GM12878 (cell line): ENCODE results near the gene JTB. TPM values are rescaled to one million over a fixed set of nuclear protein-coding genes. Genes with fewer than 3 reads are reported as not detected.
"Not testable (repeated sequence)": the region's sequence is repeated elsewhere in the genome, so short reads cannot be mapped to it uniquely, and the experiment has no call there.

Experiments used
- ATAC-seq: fragments of 200-7000 bp; cut with Tn5 transposase; 3 replicates; pipeline ENCODE4 v1.9.1; 2020; ENCODE audit warnings: mild to moderate bottlenecking, moderate library complexity
- BruUV-seq: library from RNA; stranded (reverse); fragments of 400-500 nt; replicated peaks from 2 replicates; lab custom pipeline; 2021; lab: Mats Ljungman, UMichigan
- CTCF ChIA-PET: fragments of 300-600 bp; sonication (Branson Sonifier 250); formaldehyde crosslinking; extraction: SDS; loops from one replicate; lab custom pipeline; 2021; ENCODE audit warnings: inconsistent platforms; lab: Yijun Ruan, JAX
- POLR2A ChIA-PET: fragments of 350-600 bp; formaldehyde crosslinking; extraction: SDS; loops from one replicate; lab custom pipeline; 2021; ENCODE audit warnings: inconsistent platforms; lab: Charles Lee
- RAD21 ChIA-PET: fragments of 300-600 bp; sonication (Branson Sonifier 250); formaldehyde crosslinking; loops from one replicate; lab custom pipeline; 2023; ENCODE audit warnings: antibody characterized with exemption; ENCODE audit not compliant: unreplicated experiment; lab: Charles Lee
- SMC1A ChIA-PET: fragments of 300-600 bp; sonication (Branson Sonifier 250); formaldehyde crosslinking; loops from one replicate; lab custom pipeline; 2023; ENCODE audit not compliant: unreplicated experiment, uncharacterized antibody; lab: Charles Lee
- DNase-seq: peaks from one replicate; pipeline ENCODE4 v3.0.0-alpha.2; 2011; ENCODE audit warnings: low read depth, low spot score
- FAIRE-seq: peaks from 3 replicates; lab custom pipeline; 2011; peaks lifted over from hg19 to GRCh38; lab: Jason Lieb, UNC
- H2AFZ ChIP-seq: 2 replicates; pipeline ENCODE4 v1.6.0; 2011; ENCODE audit warnings: low read depth, low read length, control low read depth; ENCODE audit not compliant: control insufficient read depth
- H3K27ac ChIP-seq: 2 replicates; pipeline ENCODE4 v1.5.1; 2011; ENCODE audit warnings: control low read depth; ENCODE audit not compliant: control insufficient read depth, insufficient read depth
- H3K27me3 ChIP-seq, 2 experiments: replicated peaks in 1 of 2; 2 replicates each; pipeline versions ENCODE4 v1.6.0 to v1.6.1; 2011; ENCODE audit warnings: low read length in 1 of 2; ENCODE audit not compliant: control insufficient read depth in 2 of 2, insufficient read depth in 2 of 2
- H3K36me3 ChIP-seq, 2 experiments: 2 replicates each; pipeline ENCODE4 v1.5.1; 2011; ENCODE audit warnings: low read length in 1 of 2; ENCODE audit not compliant: control insufficient read depth in 2 of 2, insufficient read depth in 2 of 2
- H3K4me1 ChIP-seq: 2 replicates; pipeline ENCODE4 v1.6.1; 2011; ENCODE audit warnings: mild to moderate bottlenecking, low read length, moderate library complexity, mixed read lengths; ENCODE audit not compliant: control insufficient read depth, insufficient read depth
- H3K4me2 ChIP-seq: 2 replicates; pipeline ENCODE4 v1.6.0; 2011; ENCODE audit warnings: control low read depth; ENCODE audit not compliant: control insufficient read depth, insufficient read depth
- H3K4me3 ChIP-seq: fragments of 200-600 bp; sonication (generic); 2 replicates; pipeline ENCODE4 v1.5.1; 2016
- H3K79me2 ChIP-seq: 2 replicates; pipeline ENCODE4 v1.6.0; 2011; ENCODE audit warnings: low read length; ENCODE audit not compliant: control insufficient read depth, insufficient read depth
- H3K9ac ChIP-seq: 2 replicates; pipeline ENCODE4 v1.8.0; 2011; ENCODE audit warnings: low read length, control low read depth, mixed read lengths; ENCODE audit not compliant: control insufficient read depth, insufficient read depth
- H3K9me3 ChIP-seq: replicated peaks from 3 replicates; pipeline ENCODE4 v1.5.1; 2011; ENCODE audit warnings: mild to moderate bottlenecking, low read length; ENCODE audit not compliant: control insufficient read depth, insufficient read depth
- H4K20me1 ChIP-seq: 2 replicates; pipeline ENCODE4 v1.6.0; 2011; ENCODE audit not compliant: control insufficient read depth, insufficient read depth
- CHD1 ChIP-seq: IDR thresholded peaks from 2 replicates; pipeline ENCODE4 v1.6.1; 2012; ENCODE audit warnings: low read depth, low read length, improper control_type of control experiment
- FOXM1 ChIP-seq: IDR thresholded peaks from 2 replicates; pipeline ENCODE4 v1.6.1; 2012; ENCODE audit warnings: low read depth, mild to moderate bottlenecking, inconsistent platforms, low read length, moderate library complexity
- NKRF ChIP-seq: fragments of 450-650 bp; conservative IDR thresholded peaks from 2 replicates; pipeline ENCODE4 v1.6.1; 2017; ENCODE audit warnings: mild to moderate bottlenecking, moderate library complexity
- PRDM15 ChIP-seq: fragments of 450-650 bp; formaldehyde crosslinking; IDR thresholded peaks from 2 replicates; pipeline ENCODE4 v1.4.0; 2020; ENCODE audit warnings: mild to moderate bottlenecking, moderate library complexity
- SUZ12 ChIP-seq: fragments of 200-600 bp; sonication (generic); IDR thresholded peaks from one replicate; pipeline ENCODE4 v1.6.1; 2018; ENCODE audit warnings: antibody characterized with exemption, mild to moderate bottlenecking; ENCODE audit not compliant: unreplicated experiment
- ZNF24 ChIP-seq: fragments of 450-650 bp; IDR thresholded peaks from 2 replicates; pipeline ENCODE4 v1.6.1; 2017; ENCODE audit warnings: antibody characterized with exemption, mild to moderate bottlenecking
- WGBS: methylation state at CpG from one replicate; pipeline ENCODE4 v1.1.6; 2016; ENCODE audit warnings: low lambda C conversion rate; ENCODE audit not compliant: insufficient replicate concordance, insufficient coverage; ENCODE audit errors: missing lambda C conversion rate; 5-methylcytosine and 5-hydroxymethylcytosine counted together
- in situ Hi-C: fragments of 300-500 bp; cut with MboI; formaldehyde crosslinking; loops from 9 replicates; pipeline ENCODE4 v1.14.3; 2018; ENCODE audit warnings: mixed read lengths
- intact Hi-C: fragments of 100-400 bp; cut with micrococcal nuclease; formaldehyde crosslinking; loops from one replicate; pipeline ENCODE4 v1.14.2; 2022; ENCODE audit not compliant: unreplicated experiment
- polyA plus RNA-seq, 11 experiments: library from polyadenylated mRNA; depleted of rRNA in 4 of 11; unstranded in 6 of 11; stranded (reverse) in 5 of 11; fragments of >200 nt; fragmentation: Nextera tagmentation in 4 of 11; fragmentation: Illumina TruSeq in 1 of 11; extraction: Ambion mirVana in 4 of 11; extraction: Trizol in 1 of 11; gene quantifications; 1 replicate in 1 of 11; 2 replicates in 10 of 11; pipeline versions ENCODE4 v1.2.1 to v1.2.3, GENCODE V29; 2011 to 2016; ENCODE audit warnings: inconsistent platforms in 2 of 11, missing spikeins in 2 of 11, low read depth in 1 of 11
- total RNA-seq, 4 experiments: library from RNA; depleted of rRNA in 3 of 4; stranded (reverse); fragments of >200 nt in 3 of 4; fragmentation: Illumina TruSeq in 1 of 4; extraction: Trizol in 1 of 4; gene quantifications; 2 replicates each; pipeline versions ENCODE4 v1.2.1 to v1.2.3, GENCODE V29; 2013 to 2021
- TF ChIP-seq, protein P1 (sequence below): fragments of 450-650 bp; IDR thresholded peaks from 2 replicates; pipeline ENCODE4 v1.6.1; 2016; ENCODE audit warnings: mild to moderate bottlenecking

The JTB gene
- total and polyA plus RNA-seq, 10 of the 15 experiments (the other 5 are each of a cell fraction or from before 2014, with no cell fraction given), result 25.0 to 298 (median 155) TPM

DNA sequence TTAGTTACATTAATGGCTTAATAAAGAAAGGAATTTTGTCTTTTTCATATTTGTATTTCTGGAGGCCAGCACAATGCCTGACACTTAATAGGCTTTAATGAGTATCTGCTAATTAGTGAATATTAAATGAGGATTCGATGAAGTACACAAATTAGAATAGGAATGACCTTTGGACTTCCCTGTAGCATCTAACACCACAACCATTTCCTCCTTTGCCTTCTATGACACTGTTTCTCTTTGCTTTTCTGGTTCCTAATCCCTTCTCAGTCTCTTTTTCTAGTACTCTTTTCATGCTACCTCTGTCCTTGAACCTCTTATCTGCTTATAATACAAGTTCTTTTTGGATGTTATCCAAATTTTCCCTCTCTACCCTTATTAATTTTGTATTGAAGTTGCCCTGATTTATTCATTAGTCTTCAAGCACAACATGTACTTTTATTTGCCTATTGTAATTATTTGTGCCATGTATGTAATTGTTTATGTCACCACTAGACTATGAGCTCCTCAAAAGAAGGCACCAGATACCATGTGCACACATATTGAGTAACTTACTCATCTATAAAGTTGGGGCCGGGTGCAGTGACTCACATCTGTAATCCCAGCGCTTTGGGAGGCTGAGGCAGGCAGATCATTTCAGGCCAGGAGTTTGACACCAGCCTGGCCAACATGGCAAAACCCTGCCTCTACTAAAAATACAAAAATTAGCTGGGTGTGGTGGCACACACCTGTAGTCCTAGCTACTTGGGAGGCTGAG lies 36.9 kb upstream of the JTB start (continued):
- TF ChIP-seq PRDM15 (no peak), SUZ12 (no peak), CHD1 (no peak), ZNF24 (no peak), NKRF (no peak), FOXM1 (no peak)
- TF ChIP-seq, protein P1, sequence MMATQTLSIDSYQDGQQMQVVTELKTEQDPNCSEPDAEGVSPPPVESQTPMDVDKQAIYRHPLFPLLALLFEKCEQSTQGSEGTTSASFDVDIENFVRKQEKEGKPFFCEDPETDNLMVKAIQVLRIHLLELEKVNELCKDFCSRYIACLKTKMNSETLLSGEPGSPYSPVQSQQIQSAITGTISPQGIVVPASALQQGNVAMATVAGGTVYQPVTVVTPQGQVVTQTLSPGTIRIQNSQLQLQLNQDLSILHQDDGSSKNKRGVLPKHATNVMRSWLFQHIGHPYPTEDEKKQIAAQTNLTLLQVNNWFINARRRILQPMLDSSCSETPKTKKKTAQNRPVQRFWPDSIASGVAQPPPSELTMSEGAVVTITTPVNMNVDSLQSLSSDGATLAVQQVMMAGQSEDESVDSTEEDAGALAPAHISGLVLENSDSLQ, result no peak

GRCh38 chr1:154012543-154012942 lies 35.1 kb upstream of the JTB start:
- POLR2A ChIA-PET, result interaction anchor here (1.1 kb wide), 1 partner anchor 11 kb away, joined by 3 read pairs; no protein-coding TSS in a partner anchor
- H3K9me3 ChIP-seq, ATAC-seq, CTCF ChIA-PET, H4K20me1 ChIP-seq, H3K4me3 ChIP-seq, intact Hi-C loops, SMC1A ChIA-PET, H3K27ac ChIP-seq, H3K9ac ChIP-seq, DNase-seq, H3K4me1 ChIP-seq, H3K4me2 ChIP-seq, H3K27me3 ChIP-seq, H3K36me3 ChIP-seq, in situ Hi-C loops, BruUV-seq, FAIRE-seq, H3K79me2 ChIP-seq, H2AFZ ChIP-seq: not testable (repeated sequence)
- RAD21 ChIA-PET, result interaction anchor here (1.5 kb wide), 1 partner anchor 145 kb away, joined by 4 read pairs; no protein-coding TSS in a partner anchor
- WGBS, result 91% methylated on average over 14 of the region's 14 CpGs
